A549 (cell line): Measurements from ENCODE around the gene ALCAM. TPM values are rescaled to one million over a fixed set of nuclear protein-coding genes. Genes with fewer than 3 reads are reported as not detected.
A peak's percentile ranks its signal among the peaks of the same experiment; 100 is the strongest.

Source experiments
- ATAC-seq, 2 experiments: fragments of 200-7000 bp in 1 of 2; fragments of >200 bp in 1 of 2; cut with Nextera tagmentation in 1 of 2; cut with Tn5 transposase in 1 of 2; 3 replicates each; pipeline versions ENCODE4 v1.8.0 to v1.9.1; 2018 to 2020; ENCODE audit warnings: mild to moderate bottlenecking in 1 of 2, moderate library complexity in 1 of 2
- CTCF ChIA-PET: fragments of 300-600 bp; sonication (Branson Sonifier 250); formaldehyde crosslinking; extraction: SDS; loops from one replicate; lab custom pipeline; 2021; ENCODE audit warnings: antibody characterized with exemption, inconsistent platforms; lab: Yijun Ruan, JAX
- POLR2A ChIA-PET: fragments of 350-600 bp; formaldehyde crosslinking; extraction: SDS; loops from one replicate; lab custom pipeline; 2021; ENCODE audit warnings: antibody characterized with exemption, inconsistent platforms; lab: Yijun Ruan, JAX
- DNase-seq, 2 experiments: peaks; one replicate each; pipeline versions ENCODE4 v3.0.0 to v3.0.0-alpha.2; 2011 to 2016; ENCODE audit warnings: low read depth in 1 of 2, low spot score in 1 of 2
- FAIRE-seq: peaks from 2 replicates; lab custom pipeline; 2011; peaks lifted over from hg19 to GRCh38; lab: Jason Lieb, UNC
- H3K27ac ChIP-seq, 2 experiments: fragments of >200 bp; sonication (Bioruptor Twin); formaldehyde crosslinking; 3 replicates each; pipeline ENCODE4 v1.5.1; 2016 to 2017
- H3K4me1 ChIP-seq: fragments of >200 bp; sonication (Bioruptor Twin); formaldehyde crosslinking; 3 replicates; pipeline ENCODE4 v1.6.1; 2016
- H3K4me2 ChIP-seq: fragments of >200 bp; sonication (Bioruptor Twin); formaldehyde crosslinking; 3 replicates; pipeline ENCODE4 v1.6.1; 2016
- H3K4me3 ChIP-seq: fragments of >200 bp; sonication (Bioruptor Twin); formaldehyde crosslinking; 3 replicates; pipeline ENCODE4 v1.5.1; 2016
- H3K9me3 ChIP-seq: fragments of >200 bp; sonication (Bioruptor Twin); formaldehyde crosslinking; 3 replicates; pipeline ENCODE4 v1.6.1; 2016
- CBX8 ChIP-seq: fragments of 200-600 bp; sonication (generic); IDR thresholded peaks from 2 replicates; pipeline ENCODE4 v1.6.1; 2016
- CEBPB ChIP-seq, 2 experiments: fragments of >200 bp in 1 of 2; sonication (Bioruptor Twin) in 1 of 2; formaldehyde crosslinking in 1 of 2; IDR thresholded peaks; 2 replicates each; pipeline ENCODE4 v1.6.1; 2012 to 2016
- EP300 ChIP-seq, 2 experiments: fragments of >200 bp; sonication (Bioruptor Twin); formaldehyde crosslinking; IDR thresholded peaks; 2 replicates in 1 of 2; 3 replicates in 1 of 2; pipeline ENCODE4 v1.6.1; 2016 to 2017
- ESRRA ChIP-seq: fragments of 150-350 bp; IDR thresholded peaks from 2 replicates; pipeline ENCODE4 v1.6.1; 2014; ENCODE audit warnings: mild to moderate bottlenecking, low read length, borderline replicate concordance
- FOSB ChIP-seq: fragments of 250-450 bp; sonication (Bioruptor Pico); IDR thresholded peaks from 2 replicates; pipeline ENCODE4 v1.5.0; 2020; ENCODE audit warnings: mild to moderate bottlenecking, moderate library complexity
- FOSL2 ChIP-seq, 2 experiments: fragments of 450-650 bp in 1 of 2; fragments of >200 bp in 1 of 2; sonication (Bioruptor Twin) in 1 of 2; formaldehyde crosslinking; IDR thresholded peaks; 2 replicates each; pipeline versions ENCODE4 v1.5.0 to v1.6.1; 2016 to 2020; ENCODE audit warnings: mild to moderate bottlenecking in 1 of 2, moderate library complexity in 1 of 2
- FOXS1 ChIP-seq: fragments of 250-450 bp; sonication (Bioruptor Pico); IDR thresholded peaks from 2 replicates; pipeline ENCODE4 v1.5.0; 2020; ENCODE audit warnings: mild to moderate bottlenecking, moderate library complexity
- GATA3 ChIP-seq: IDR thresholded peaks from 2 replicates; pipeline ENCODE4 v1.6.1; 2012; ENCODE audit warnings: borderline replicate concordance
- HDAC2 ChIP-seq: fragments of 200-600 bp; sonication (generic); IDR thresholded peaks from 2 replicates; pipeline ENCODE4 v1.6.1; 2016
- HEYL ChIP-seq: fragments of 250-450 bp; sonication (Bioruptor Pico); IDR thresholded peaks from 2 replicates; pipeline ENCODE4 v1.8.0; 2021; ENCODE audit warnings: mild to moderate bottlenecking, moderate library complexity
- HOXA7 ChIP-seq: fragments of 250-450 bp; sonication (Bioruptor Pico); IDR thresholded peaks from 2 replicates; pipeline ENCODE4 v1.5.0; 2020; ENCODE audit warnings: mild to moderate bottlenecking, moderate library complexity
- HOXB13 ChIP-seq: fragments of 250-450 bp; sonication (Bioruptor Pico); IDR thresholded peaks from 2 replicates; pipeline ENCODE4 v1.5.0; 2020; ENCODE audit warnings: low read depth, mild to moderate bottlenecking, moderate library complexity
- HOXB5 ChIP-seq: fragments of 250-450 bp; sonication (Bioruptor Pico); IDR thresholded peaks from 2 replicates; pipeline ENCODE4 v1.5.0; 2020; ENCODE audit warnings: mild to moderate bottlenecking, moderate library complexity
- JUN ChIP-seq, 2 experiments: fragments of >200 bp; sonication (Bioruptor Twin); formaldehyde crosslinking; IDR thresholded peaks; 2 replicates in 1 of 2; 3 replicates in 1 of 2; pipeline ENCODE4 v1.6.1; 2016 to 2017
- JUNB ChIP-seq: fragments of >200 bp; sonication (Bioruptor Twin); formaldehyde crosslinking; IDR thresholded peaks from 2 replicates; pipeline ENCODE4 v1.6.1; 2016
- MYC ChIP-seq: IDR thresholded peaks from 2 replicates; pipeline ENCODE4 v1.6.1; 2012; ENCODE audit warnings: mild to moderate bottlenecking, inconsistent platforms, low read length, improper control_type of control experiment, borderline replicate concordance
- POLR2AphosphoS2 ChIP-seq: conservative IDR thresholded peaks from 2 replicates; pipeline ENCODE4 v1.6.1; 2012; ENCODE audit warnings: low read length, improper control_type of control experiment, inconsistent platforms
- RAD21 ChIP-seq, 2 experiments: fragments of >200 bp in 1 of 2; sonication (Bioruptor Twin) in 1 of 2; formaldehyde crosslinking in 1 of 2; IDR thresholded peaks in 1 of 2; conservative IDR thresholded peaks in 1 of 2; 2 replicates in 1 of 2; 3 replicates in 1 of 2; pipeline ENCODE4 v1.6.1; 2012 to 2018; ENCODE audit warnings: inconsistent platforms in 1 of 2
- RARB ChIP-seq: fragments of 250-450 bp; sonication (Bioruptor Pico); IDR thresholded peaks from 2 replicates; pipeline ENCODE4 v1.8.0; 2021; ENCODE audit warnings: mild to moderate bottlenecking, moderate library complexity
- RCOR1 ChIP-seq: fragments of 150-350 bp; IDR thresholded peaks from 2 replicates; pipeline ENCODE4 v1.6.1; 2014; ENCODE audit warnings: antibody characterized with exemption, low read length, low read depth
- RNF2 ChIP-seq: fragments of 200-600 bp; sonication (generic); IDR thresholded peaks from 2 replicates; pipeline ENCODE4 v1.6.1; 2016; ENCODE audit warnings: low read depth, mild to moderate bottlenecking, antibody characterized with exemption, moderate library complexity, borderline replicate concordance
- SMC3 ChIP-seq: fragments of >200 bp; sonication (Bioruptor Twin); formaldehyde crosslinking; IDR thresholded peaks from 3 replicates; pipeline ENCODE4 v1.6.1; 2018; ENCODE audit warnings: inconsistent platforms
- SREBF2 ChIP-seq: fragments of 450-650 bp; IDR thresholded peaks from 2 replicates; pipeline ENCODE4 v1.6.1; 2014; ENCODE audit warnings: mild to moderate bottlenecking, moderate library complexity
- ZNF302 ChIP-seq: fragments of 250-450 bp; sonication (Bioruptor Pico); IDR thresholded peaks from 2 replicates; pipeline ENCODE4 v1.9.0; 2021; ENCODE audit warnings: inconsistent platforms, mild to moderate bottlenecking, moderate library complexity
- ZSCAN20 ChIP-seq: fragments of 250-450 bp; sonication (Bioruptor Pico); IDR thresholded peaks from 2 replicates; pipeline ENCODE4 v1.8.0; 2022; ENCODE audit warnings: mild to moderate bottlenecking, moderate library complexity
- WGBS: methylation state at CpG from one replicate; pipeline ENCODE4 v1.1.6; 2017; ENCODE audit errors: missing lambda C conversion rate; 5-methylcytosine and 5-hydroxymethylcytosine counted together
- polyA plus RNA-seq, 4 experiments: library from polyadenylated mRNA; depleted of rRNA in 3 of 4; stranded (reverse); fragments of >200 nt; fragmentation: RNase III in 1 of 4; extraction: RNeasy Plus Mini Kit Qiagen cat#74134 plus additional on column Dnase treatment in 1 of 4; gene quantifications; 2 replicates in 3 of 4; 3 replicates in 1 of 4; pipeline ENCODE4 v1.2.3, GENCODE V29; 2011 to 2017
- TF ChIP-seq, protein P1 (sequence below): fragments of >200 bp; sonication (Bioruptor Twin); formaldehyde crosslinking; IDR thresholded peaks from 2 replicates; pipeline ENCODE4 v1.6.1; 2016
- TF ChIP-seq, protein P2 (sequence below): fragments of 250-450 bp; sonication (Bioruptor Pico); IDR thresholded peaks from 2 replicates; pipeline ENCODE4 v1.5.0; 2020; ENCODE audit warnings: low read depth, mild to moderate bottlenecking, moderate library complexity
- TF ChIP-seq, protein P3 (sequence below): IDR thresholded peaks from 2 replicates; pipeline ENCODE4 v1.6.1; 2012; ENCODE audit warnings: low read depth, borderline replicate concordance
- TF ChIP-seq, protein P4 (sequence below): IDR thresholded peaks from 2 replicates; pipeline ENCODE4 v1.6.1; 2012
- TF ChIP-seq, protein P5 (sequence below): fragments of >200 bp; sonication (Bioruptor Twin); formaldehyde crosslinking; IDR thresholded peaks from 3 replicates; pipeline ENCODE4 v1.6.1; 2016

Gene ALCAM
- polyA plus RNA-seq, 2 of the 4 experiments (the other 2 are of a cell fraction): 57.1 to 145 TPM

DNA sequence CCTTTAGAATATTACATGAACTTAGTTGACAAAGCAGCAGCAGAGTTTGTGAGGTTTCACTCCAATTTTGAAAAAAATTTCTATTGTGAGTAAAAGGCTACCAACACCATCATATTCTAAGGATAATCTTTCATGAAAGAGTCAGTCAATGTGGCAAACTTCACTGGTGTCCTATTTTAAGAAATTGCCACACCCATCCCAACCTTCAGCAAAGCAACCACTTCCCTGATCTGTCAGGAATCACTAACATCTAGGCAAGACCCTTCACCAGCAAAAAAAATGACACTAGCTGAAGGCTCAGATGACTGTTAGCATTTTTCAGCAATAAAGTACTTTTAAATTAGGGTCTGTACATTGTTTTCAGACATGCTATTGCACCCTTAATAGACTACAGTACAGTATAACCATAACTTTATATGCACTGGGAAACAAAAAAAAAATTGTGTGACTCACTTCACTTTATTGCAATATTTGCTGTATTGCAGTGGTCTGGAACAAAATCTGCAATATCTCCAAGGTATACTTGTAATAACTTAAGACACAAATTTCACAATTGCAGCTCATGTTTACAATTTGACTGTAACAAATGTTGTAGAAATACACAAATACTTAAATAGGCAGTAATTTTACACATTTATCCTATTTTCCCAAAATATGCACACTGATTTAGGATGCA is 38.9 kb upstream of the ALCAM start:
- Histone ChIP-seq H3K27ac (no peak overlapping the region), H3K9me3 (no peaks in the 10 kb centered on the region), H3K4me3 (no peak overlapping the region), H3K4me2 (no peak overlapping the region), H3K4me1 (no peaks in the 10 kb centered on the region)
- DNase-seq (no peak), FAIRE-seq (no peak), ATAC-seq (no peak)
- TF ChIP-seq CEBPB (IDR thresholded peaks at IDR 0.05) (0 out of 4 replicates have a peak, but pooled peaks of 1 of the 2 experiments have one; percentile 14), EP300 (IDR thresholded peaks at IDR 0.05) (no peak), ZSCAN20 (CRISPR knock-in tag) (no peak), SMC3 (no peak), POLR2AphosphoS2 (no peak), HOXA7 (CRISPR knock-in tag) (no peak), SREBF2 (no peak)
- ChIA-PET POLR2A (no interaction called here), CTCF (no interaction called here)

DNA sequence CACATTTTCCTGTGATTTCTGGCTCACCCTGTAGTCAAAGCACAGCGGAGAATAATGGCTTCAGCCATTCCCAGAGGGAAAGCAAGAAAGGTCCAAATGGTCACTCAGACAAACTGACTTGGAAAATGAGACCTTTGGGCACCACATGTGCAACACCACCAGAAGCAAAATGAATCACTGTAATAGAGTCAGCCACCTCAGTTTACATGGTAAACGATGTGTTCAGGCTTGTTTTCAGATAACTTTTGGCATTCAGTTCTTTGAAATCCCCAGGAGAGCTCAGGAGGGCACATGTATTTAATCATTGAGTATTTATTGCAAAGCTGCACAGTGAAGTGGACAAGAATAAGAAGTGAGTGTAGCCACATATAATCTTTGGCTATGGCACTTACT is 38.4 kb upstream of the ALCAM start:
- Histone ChIP-seq H3K4me2 (no peak overlapping the region), H3K27ac (no peak overlapping the region), H3K9me3 (no peaks in the 10 kb centered on the region), H3K4me3 (no peak overlapping the region), H3K4me1 (no peaks in the 10 kb centered on the region)
- no peak for ATAC-seq
- ChIA-PET CTCF (no interaction called here), POLR2A (no interaction called here)
- FAIRE-seq: no peak
- TF ChIP-seq FOSL2 (IDR thresholded peaks at IDR 0.05) (no peak), FOSL2 (CRISPR knock-in tag; IDR thresholded peaks at IDR 0.05) (no peak), CEBPB (IDR thresholded peaks at IDR 0.05) (no peak), HDAC2 (no peak), ZNF302 (CRISPR knock-in tag) (no peak), EP300 (IDR thresholded peaks at IDR 0.05) (no peak), CBX8 (no peak), JUNB (no peak)
- WGBS: 33% methylated on average over 2 of the region's 2 CpGs
- DNase-seq: no peak

DNA sequence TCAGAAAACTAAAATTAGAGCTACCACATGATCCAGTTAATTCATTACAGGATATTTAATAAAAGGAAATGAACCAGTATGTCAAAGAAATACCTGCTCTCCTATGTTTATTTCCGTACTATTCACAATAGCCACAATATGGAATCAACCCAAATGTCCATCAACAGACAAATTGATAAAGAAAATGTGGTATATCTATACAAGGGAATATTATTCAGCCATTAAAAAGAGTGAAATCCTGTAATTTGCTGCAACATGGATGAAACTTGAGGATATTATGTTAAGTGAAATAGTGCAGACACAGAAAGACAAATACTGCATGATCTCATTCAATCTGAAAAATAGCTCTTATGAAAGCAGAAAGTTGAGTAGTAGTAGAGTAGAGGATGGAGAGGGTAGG is 33.7 kb upstream of the ALCAM start:
- Histone ChIP-seq H3K4me1 (no peaks in the 10 kb centered on the region), H3K4me3 (no peak overlapping the region), H3K4me2 (no peak overlapping the region), H3K27ac (no peak overlapping the region), H3K9me3 (no peaks in the 10 kb centered on the region)
- CTCF ChIA-PET: interaction anchor here (0.6 kb wide), 1 partner anchor 1941 kb away, joined by 3 read pairs; no protein-coding TSS in a partner anchor
- DNase-seq: no peak
- no peak for ATAC-seq
- POLR2A ChIA-PET: no interaction called here
- TF ChIP-seq JUN (IDR thresholded peaks at IDR 0.05) (no peak), FOSB (CRISPR knock-in tag) (no peak), HDAC2 (no peak), HEYL (CRISPR knock-in tag) (no peak), FOXS1 (CRISPR knock-in tag) (no peak), HOXB13 (CRISPR knock-in tag) (no peak), POLR2AphosphoS2 (no peak), GATA3 (no peak), RCOR1 (no peak), MYC (no peak), RNF2 (no peak), HOXB5 (no peak), RARB (CRISPR knock-in tag) (no peak), ESRRA (no peak), RAD21 (conservative IDR thresholded peaks at IDR 0.05 in 1 of 2, IDR thresholded peaks at IDR 0.05 in 1 of 2) (no peak)
- TF ChIP-seq, protein P1, sequence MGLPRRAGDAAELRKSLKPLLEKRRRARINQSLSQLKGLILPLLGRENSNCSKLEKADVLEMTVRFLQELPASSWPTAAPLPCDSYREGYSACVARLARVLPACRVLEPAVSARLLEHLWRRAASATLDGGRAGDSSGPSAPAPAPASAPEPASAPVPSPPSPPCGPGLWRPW: no peak
- TF ChIP-seq, protein P2, sequence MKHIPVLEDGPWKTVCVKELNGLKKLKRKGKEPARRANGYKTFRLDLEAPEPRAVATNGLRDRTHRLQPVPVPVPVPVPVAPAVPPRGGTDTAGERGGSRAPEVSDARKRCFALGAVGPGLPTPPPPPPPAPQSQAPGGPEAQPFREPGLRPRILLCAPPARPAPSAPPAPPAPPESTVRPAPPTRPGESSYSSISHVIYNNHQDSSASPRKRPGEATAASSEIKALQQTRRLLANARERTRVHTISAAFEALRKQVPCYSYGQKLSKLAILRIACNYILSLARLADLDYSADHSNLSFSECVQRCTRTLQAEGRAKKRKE (CRISPR knock-in tag): no peak
- TF ChIP-seq, protein P3, sequence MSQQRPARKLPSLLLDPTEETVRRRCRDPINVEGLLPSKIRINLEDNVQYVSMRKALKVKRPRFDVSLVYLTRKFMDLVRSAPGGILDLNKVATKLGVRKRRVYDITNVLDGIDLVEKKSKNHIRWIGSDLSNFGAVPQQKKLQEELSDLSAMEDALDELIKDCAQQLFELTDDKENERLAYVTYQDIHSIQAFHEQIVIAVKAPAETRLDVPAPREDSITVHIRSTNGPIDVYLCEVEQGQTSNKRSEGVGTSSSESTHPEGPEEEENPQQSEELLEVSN: no peak
- TF ChIP-seq, protein P4, sequence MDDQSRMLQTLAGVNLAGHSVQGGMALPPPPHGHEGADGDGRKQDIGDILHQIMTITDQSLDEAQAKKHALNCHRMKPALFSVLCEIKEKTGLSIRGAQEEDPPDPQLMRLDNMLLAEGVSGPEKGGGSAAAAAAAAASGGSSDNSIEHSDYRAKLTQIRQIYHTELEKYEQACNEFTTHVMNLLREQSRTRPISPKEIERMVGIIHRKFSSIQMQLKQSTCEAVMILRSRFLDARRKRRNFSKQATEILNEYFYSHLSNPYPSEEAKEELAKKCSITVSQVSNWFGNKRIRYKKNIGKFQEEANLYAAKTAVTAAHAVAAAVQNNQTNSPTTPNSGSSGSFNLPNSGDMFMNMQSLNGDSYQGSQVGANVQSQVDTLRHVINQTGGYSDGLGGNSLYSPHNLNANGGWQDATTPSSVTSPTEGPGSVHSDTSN: no peak
- TF ChIP-seq, protein P5, sequence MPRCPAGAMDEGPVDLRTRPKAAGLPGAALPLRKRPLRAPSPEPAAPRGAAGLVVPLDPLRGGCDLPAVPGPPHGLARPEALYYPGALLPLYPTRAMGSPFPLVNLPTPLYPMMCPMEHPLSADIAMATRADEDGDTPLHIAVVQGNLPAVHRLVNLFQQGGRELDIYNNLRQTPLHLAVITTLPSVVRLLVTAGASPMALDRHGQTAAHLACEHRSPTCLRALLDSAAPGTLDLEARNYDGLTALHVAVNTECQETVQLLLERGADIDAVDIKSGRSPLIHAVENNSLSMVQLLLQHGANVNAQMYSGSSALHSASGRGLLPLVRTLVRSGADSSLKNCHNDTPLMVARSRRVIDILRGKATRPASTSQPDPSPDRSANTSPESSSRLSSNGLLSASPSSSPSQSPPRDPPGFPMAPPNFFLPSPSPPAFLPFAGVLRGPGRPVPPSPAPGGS: no peak
- no peak for FAIRE-seq
- 5% methylated on average over 1 of the region's 1 CpG for WGBS
